DOHH2 (cell line): ENCODE measurements around the gene DIP2B.

Source experiments
- CTCF ChIP-seq: fragments of 200-600 bp; sonication (generic); IDR thresholded peaks from one replicate; pipeline ENCODE4 v1.5.1; 2014; ENCODE audit warnings: antibody characterized with exemption, mild to moderate bottlenecking, low read depth, low read length; ENCODE audit not compliant: poor library complexity, severe bottlenecking
- EZH2phosphoT487 ChIP-seq: fragments of 200-600 bp; sonication (generic); IDR thresholded peaks from 2 replicates; pipeline ENCODE4 v1.6.1; 2017; ENCODE audit warnings: borderline replicate concordance, mild to moderate bottlenecking, antibody characterized with exemption, low read length, moderate library complexity, mixed read lengths

DNA sequence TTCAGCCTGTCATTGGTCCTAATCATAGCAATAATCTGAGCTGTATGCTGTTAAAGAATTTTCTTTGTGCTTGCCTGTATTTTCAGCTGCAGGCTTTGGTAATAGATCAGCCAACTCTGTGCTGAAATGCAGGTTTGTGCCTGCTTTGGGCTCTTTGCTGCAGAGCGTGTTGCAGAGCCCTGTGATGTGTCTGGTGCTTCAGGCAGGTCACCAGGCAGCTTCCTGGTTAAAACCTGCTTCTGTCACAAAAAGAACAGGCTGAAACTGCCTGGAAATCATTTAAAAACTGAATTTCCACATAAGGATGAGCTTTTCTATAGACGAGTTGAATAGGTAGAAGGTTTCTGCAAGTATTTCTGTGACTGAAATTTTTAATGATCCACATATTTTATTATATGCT, 3.1 kb downstream of the DIP2B start:
- no peak for TF ChIP-seq CTCF
- TF ChIP-seq EZH2phosphoT487: no peak
